Measurements from ENCODE around the gene GIN1.

DNA sequence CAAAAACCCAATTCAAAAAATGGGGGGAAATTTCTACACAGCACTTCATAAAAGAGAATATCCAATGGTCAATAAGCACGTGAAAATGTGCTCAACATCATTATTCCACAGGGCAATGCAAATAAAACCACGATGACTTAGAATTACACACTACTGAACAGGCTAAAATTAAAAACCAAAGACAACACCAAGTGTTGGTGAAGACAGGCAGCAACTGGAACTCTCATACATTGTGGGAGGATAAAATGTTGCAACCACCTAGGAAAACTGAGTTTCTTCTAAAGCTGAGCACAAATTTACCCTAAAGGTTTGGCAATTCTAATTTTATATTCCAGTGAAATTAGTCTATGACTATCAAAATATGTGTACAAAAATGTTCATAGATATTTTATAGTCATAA lies 9.5 kb downstream of the GIN1 start:
- TF ChIP-seq, protein P1, sequence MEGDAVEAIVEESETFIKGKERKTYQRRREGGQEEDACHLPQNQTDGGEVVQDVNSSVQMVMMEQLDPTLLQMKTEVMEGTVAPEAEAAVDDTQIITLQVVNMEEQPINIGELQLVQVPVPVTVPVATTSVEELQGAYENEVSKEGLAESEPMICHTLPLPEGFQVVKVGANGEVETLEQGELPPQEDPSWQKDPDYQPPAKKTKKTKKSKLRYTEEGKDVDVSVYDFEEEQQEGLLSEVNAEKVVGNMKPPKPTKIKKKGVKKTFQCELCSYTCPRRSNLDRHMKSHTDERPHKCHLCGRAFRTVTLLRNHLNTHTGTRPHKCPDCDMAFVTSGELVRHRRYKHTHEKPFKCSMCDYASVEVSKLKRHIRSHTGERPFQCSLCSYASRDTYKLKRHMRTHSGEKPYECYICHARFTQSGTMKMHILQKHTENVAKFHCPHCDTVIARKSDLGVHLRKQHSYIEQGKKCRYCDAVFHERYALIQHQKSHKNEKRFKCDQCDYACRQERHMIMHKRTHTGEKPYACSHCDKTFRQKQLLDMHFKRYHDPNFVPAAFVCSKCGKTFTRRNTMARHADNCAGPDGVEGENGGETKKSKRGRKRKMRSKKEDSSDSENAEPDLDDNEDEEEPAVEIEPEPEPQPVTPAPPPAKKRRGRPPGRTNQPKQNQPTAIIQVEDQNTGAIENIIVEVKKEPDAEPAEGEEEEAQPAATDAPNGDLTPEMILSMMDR (IDR thresholded peaks at IDR 0.05) = no peak
- TF ChIP-seq POLR2A (IDR thresholded peaks at IDR 0.05) = no peak

Measured in body of pancreas (tissue), 4 donors.